IPS-18c (cell line): ENCODE data around the gene SPARC.
"Not testable (repeated sequence)": the region's sequence is repeated elsewhere in the genome, so short reads cannot be mapped to it uniquely, and the experiment has no call there.

Source experiments
- H3K4me3 ChIP-seq: 2 replicates; pipeline ENCODE4 v1.7.0; 2013; ENCODE audit warnings: low read depth, mild to moderate bottlenecking, low read length, moderate library complexity; ENCODE audit not compliant: insufficient read depth
- H3K9me3 ChIP-seq: one replicate; pipeline ENCODE4 v1.6.1; 2013; ENCODE audit warnings: mild to moderate bottlenecking, low read length, moderate library complexity; ENCODE audit not compliant: control insufficient read depth, insufficient read depth

SPARC gene, protein sequence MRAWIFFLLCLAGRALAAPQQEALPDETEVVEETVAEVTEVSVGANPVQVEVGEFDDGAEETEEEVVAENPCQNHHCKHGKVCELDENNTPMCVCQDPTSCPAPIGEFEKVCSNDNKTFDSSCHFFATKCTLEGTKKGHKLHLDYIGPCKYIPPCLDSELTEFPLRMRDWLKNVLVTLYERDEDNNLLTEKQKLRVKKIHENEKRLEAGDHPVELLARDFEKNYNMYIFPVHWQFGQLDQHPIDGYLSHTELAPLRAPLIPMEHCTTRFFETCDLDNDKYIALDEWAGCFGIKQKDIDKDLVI

DNA sequence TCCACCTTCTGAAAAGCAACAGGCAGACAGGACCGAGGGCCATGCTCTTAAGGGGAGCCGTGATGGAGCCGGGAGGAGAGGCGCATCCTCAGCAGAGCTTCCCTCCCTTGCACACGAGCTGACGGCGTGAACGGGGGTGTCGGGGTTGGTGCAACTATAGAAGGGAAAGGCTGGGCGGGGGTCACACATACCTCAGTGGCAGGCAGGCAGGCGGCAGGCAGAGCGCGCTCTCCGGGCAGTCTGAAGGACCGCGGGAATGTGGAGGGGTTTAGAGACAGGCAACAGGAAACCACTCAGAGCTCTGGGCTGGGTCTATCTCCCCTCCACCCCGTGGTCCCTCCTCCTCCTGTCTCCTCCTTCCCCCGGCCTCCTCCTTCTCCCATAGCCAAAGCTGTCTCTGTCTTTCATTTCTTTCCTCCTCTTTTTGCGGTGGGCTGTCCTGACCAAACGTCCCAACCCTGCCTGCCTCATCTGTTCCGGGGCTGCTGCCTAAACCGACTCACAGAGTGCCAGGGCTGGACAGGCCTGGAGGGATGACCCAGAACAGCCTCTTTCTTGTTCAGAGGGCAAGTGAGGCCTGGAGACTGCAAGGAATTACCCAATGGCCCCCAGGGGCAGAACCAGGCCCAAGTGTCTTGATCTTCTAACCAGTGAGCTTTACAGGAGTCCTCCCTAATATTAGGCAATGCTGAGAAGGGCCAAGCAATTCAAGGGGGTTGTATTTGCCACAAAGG lies at the start of gene SPARC:
SPARC (minus strand) TSS at position 242 of the 734 bp plus-strand sequence. CDS start 10,727 bp downstream, outside the sequence.
- Histone ChIP-seq H3K9me3 (peaks cover 2% of the 10 kb centered on the region), H3K4me3 (peak within 1 kb of the TSS; percentile 81)

DNA sequence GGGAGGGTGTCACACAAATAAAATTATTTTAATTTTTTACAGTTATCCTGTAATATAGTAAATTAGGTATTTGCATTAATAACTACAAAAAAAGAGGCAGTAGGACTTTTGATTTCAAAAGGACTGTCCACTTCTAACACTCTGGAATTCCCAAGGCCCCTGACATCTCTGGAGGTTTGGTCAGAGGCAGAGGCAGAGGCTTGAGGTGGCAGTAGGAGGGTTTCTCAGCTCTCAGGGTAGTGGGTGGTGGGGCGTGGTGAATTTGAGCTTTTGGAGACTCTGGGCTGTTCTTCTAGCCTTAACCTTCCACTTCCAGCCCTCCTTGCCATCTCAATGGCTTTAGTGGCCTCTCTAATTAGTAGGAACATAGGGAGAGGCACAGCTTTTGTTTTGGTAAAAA lies 48.9 kb upstream of the SPARC start:
- Histone ChIP-seq H3K9me3 (peaks cover 2% of the 10 kb centered on the region), H3K4me3 (no peak overlapping the region)

DNA sequence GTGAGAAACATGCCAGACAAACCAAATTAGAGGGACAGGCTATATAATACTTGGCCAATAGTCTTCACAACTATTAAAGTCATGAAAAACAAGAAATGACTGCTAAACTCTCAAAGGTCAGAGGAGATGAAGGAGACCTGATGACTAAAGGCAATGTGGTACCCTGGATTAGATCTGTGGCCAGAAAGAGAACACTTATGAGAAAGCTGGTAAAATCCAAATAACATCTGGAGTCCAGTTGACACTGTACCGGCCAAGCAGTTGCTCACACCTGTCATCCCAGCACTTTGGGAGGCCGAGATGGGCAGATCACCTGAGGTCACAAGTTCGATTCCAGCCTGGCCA lies 47.3 kb upstream of the SPARC start:
- Histone ChIP-seq H3K9me3 (peaks cover 2% of the 10 kb centered on the region), H3K4me3 (no peak overlapping the region)

DNA sequence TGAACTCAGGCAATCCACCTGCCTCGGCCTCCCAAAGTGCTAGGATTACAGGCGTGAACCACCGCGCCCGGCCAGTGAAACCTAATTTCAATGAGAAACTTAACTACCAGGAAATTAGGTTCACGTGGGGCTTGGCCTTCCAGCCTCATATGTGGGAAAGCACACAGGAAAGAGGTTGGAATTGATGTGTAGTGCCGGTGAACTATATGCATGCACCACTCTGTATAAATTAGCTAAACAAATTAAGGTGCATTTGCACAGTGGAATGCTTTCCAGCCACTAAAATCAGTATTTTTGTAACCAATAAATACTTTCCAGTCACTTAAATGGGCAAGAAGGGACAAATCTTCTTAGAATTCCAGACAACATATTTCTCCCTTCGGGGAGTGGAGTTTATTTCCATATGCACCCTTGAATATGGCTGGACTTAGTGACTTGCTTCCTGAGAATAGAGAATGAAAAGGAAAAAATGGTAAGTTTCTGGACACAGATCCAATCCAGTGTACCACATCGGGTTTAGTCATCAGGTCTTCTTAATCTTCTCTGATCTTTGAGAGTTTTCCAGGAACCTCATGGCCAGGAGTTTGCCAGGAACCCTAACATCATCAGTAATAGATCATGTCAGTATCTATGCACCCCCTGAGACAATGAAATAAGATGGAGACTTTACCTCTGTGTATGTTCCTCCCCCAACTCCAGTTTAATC lies 46.8 kb upstream of the SPARC start:
- Histone ChIP-seq H3K4me3 (no peak overlapping the region), H3K9me3 (peaks cover 2% of the 10 kb centered on the region)

DNA sequence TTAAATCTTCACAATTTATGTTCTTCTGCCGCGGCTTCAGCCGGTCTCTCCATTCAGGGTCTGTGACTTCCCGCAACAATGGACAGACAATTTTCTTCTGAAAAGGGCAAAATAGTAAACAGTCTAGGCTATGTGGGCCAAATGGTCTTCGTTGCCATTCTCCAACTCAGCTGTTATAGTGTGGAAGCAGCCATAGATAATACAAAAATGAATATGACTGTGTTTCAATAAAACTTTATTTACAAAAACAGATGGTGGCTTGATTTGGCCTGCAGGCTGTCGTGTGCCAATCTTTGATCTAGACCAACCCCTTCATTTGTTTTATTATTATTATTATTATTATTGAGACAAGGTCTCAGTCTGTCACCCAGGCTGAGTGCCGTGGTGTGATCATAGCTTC lies 43.7 kb upstream of the SPARC start:
- H3K9me3 ChIP-seq = peaks cover 2% of the 10 kb centered on the region
- no peak overlapping the region for H3K4me3 ChIP-seq

DNA sequence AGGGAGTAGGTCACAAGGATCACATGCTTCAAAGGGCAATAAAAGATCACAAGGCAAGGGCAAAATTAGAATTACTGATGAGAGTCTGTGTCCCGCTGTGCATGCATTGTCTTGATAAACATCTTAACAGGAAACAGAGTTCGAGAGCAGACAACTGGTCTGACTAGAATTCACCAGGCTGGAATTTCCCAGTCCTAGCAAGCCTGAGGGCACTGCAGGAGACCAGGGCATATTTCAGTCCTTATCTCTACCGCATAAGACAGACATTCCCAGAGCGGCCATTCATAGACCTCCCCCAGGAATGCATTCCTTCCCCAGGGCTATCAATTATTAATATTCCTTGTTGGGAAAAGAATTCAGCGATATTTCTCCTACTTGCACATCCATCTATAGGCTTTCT lies 42.9 kb upstream of the SPARC start:
- H3K9me3 ChIP-seq, H3K4me3 ChIP-seq: not testable (repeated sequence)

DNA sequence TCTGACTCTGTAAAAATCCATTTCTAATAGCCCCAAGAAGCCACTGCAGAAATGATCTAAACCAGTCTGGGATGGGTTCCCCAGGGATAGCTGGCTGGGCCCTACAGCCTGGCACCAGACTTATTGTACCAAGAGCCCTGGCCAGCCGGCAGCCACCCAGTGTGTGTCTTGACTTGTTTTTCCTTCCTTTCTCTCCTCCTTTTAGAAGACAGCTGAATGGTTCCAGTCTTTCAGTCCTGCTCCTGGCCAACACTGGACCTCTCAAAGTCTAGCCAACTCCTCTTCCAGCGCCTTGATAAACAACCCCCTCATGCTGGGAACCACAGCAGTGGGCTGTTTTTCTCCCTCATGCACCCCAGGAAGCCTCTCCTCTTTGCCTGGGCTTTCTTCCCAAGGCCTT lies 37.6 kb upstream of the SPARC start:
- H3K4me3 ChIP-seq = no peak overlapping the region
- no peaks in the 10 kb centered on the region for H3K9me3 ChIP-seq

DNA sequence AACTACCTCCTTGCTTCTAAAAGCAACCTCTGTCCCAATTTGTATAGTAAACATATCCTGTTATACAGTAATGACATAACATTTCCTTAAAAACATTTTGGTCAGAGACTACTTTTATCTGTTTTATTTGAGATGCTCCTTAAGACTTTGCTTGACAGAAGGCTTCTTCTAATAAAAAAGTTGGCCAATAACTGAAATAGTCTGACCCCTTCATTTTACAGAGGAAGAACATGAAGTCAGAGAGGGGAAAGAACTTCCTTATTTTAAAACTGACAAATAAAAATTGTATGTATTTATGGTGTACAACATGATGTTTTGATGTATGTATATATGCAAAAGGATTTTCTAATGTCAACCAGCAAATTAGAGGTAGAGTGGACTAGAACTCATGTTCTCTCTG lies 35.8 kb upstream of the SPARC start:
- Histone ChIP-seq H3K9me3 (no peaks in the 10 kb centered on the region), H3K4me3 (no peak overlapping the region)

DNA sequence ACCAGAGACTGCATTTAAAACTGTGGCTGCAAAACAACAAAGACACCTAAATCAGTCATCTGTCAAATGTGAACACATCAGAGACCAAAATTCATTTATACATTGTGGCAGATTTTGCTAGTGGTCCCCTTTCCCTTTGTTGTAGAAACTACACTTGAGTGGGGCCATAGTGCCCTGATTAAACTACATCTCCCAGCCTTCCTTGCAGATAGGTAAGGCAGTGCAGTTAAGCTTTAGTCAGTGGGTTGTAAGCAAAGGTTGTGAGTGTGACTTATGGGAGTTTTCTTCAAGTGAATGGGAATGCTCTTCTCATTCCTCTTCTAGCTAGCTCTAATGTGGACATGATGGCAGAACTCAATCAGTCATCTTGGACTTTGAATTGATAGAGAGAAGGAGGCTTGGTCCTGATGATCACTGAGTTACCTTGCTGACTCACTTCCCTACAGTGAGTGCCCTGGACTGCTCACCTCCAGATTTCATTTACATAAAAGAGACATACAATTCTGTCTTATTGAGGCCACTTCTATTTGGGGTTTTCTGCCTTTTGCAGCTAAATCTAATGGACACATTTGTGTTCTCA lies 35.2 kb upstream of the SPARC start:
- H3K9me3 ChIP-seq = no peaks in the 10 kb centered on the region
- H3K4me3 ChIP-seq = no peak overlapping the region

DNA sequence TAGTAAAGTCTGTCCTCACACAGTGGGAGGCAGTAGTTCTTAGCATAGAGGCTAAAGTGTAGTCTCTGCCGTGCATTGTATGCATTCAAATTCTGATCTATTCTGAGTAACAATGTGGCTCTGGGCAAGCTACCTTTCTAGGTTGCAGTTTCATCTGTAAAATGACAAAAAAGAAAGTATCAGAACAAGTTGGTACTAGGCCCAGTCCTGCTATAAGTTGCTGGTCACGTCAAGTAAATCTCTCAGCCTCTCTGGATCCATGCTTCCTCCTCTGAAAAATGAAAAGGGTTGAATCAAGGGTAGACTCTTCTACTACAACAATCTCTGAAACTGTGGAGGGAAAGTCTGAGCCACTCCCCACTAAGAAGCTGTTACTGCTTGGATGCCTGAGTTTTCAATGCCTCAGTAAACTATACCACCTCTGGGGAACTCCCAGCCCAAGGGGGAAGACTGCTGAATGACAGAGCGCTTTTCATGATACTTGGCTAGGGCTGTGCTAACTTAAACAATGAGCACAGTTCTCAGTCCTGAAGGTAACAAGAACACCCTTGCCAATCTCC lies 34.5 kb upstream of the SPARC start:
- Histone ChIP-seq H3K4me3 (no peak overlapping the region), H3K9me3 (no peaks in the 10 kb centered on the region)

DNA sequence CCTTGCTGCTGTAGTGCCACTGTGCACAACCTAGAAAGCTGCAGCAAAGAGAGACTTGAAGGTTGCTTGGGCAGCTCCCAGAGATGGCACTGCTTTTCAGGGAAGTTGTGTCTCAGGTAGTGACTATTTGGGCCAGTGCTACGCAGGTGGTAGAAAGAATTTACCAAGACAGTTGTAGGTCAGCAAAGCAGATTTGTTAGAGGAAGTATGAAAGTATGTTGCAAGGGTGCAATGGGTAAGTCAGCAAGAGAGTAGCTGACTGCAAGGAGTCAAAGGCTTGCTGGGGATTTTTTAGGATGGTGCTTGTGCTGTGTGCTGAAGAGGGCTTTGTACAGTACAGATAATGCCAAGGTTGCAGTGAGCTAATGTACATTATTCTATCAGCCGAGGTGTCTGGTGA lies 33.5 kb upstream of the SPARC start:
- no peaks in the 10 kb centered on the region for H3K9me3 ChIP-seq
- H3K4me3 ChIP-seq = no peak overlapping the region

DNA sequence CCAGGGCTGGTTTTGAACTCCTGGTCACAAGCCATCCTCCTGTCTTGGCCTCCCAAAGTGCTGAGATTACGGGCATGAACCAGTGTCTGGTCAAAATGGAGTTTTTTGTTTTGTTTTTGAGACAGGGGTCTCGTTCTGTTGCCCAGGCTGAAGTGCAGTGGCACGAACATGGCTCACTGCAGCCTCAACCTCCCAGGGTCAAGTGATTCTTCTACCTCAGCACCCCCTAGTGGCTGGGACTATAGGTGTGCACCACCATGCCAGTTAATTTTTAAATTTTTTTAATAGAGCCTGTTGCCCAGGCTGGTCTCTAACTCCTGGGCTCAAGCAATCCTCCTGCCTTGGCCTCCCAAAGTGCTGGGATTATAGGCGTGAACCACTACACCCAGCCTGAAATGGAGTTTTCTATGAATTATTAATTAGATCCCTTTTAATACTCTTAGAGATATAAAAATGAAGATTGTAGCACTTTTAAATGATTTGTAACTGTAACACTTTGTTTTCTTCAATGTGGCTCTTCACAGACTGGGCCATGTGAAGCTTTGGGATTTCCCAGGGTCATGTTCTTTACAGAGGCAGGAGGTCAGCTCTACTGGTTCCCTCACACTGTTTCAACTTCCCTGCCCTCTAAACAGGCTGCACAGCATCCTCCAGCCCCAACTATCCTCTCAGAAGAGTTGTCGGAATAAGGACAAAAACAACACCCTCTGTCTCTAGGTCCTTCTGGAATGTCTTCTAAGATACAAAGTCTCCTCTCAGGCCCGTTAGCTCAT lies 32.7 kb upstream of the SPARC start:
- no peaks in the 10 kb centered on the region for H3K9me3 ChIP-seq
- no peak overlapping the region for H3K4me3 ChIP-seq

DNA sequence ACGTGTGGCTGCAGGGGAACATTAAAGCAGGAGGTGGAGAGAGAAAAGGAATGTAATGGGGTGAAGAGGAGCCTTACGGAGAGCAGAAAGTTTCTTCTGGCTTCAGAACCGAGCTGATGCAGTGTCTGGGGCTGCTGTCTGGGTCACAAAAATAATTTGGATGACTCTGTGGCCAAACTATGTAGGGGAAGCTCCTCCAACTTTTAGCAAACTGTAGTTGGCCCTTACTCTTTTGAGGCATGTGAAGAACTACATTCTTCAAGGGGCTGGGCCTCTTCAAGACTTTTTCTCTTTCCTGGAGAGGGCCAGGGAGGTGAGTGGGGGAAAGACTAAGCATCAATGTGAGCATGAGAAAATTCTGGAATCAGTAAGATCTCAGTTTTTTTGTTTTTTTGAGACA lies 31.9 kb upstream of the SPARC start:
- Histone ChIP-seq H3K9me3 (no peaks in the 10 kb centered on the region), H3K4me3 (no peak overlapping the region)

DNA sequence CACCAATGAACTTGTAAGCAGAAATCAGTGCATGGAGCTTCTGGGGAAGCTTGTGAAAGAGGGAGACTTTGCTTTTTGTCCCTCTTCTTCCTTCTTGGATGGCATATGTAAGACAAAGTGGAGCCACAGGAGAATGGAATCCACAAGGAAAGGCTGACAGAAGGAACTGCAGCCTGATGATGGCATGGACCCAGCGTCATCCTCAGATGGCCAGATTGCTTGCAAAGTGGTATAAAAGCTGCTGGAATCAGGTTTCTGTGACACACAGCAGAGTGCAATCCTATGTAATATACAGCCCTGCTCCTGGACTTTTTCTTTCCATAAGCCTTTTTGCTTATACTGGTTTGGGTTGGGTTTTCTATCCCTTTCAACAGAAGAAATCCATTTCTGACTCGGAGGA lies 31.4 kb upstream of the SPARC start:
- no peak overlapping the region for H3K4me3 ChIP-seq
- no peaks in the 10 kb centered on the region for H3K9me3 ChIP-seq

DNA sequence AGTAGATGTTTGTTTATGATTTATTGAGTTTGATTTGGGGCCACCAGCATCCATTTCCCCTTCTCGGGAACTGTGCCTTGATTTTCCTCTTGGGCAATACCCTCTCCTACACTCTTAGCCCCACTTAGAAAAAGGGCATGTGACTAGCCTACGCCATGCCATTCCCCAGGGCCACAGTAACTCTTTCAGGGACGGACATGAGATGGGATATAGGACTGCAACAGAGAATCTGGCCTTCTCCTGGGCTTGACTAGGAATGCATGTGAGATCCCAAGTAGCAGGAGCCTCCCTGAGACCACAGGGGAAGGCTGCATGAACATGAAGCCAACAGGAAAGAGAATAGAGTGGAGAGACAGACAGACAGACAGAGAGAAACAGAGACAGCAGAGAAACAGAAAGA lies 30.7 kb upstream of the SPARC start:
- H3K4me3 ChIP-seq = no peak overlapping the region
- no peaks in the 10 kb centered on the region for H3K9me3 ChIP-seq

DNA sequence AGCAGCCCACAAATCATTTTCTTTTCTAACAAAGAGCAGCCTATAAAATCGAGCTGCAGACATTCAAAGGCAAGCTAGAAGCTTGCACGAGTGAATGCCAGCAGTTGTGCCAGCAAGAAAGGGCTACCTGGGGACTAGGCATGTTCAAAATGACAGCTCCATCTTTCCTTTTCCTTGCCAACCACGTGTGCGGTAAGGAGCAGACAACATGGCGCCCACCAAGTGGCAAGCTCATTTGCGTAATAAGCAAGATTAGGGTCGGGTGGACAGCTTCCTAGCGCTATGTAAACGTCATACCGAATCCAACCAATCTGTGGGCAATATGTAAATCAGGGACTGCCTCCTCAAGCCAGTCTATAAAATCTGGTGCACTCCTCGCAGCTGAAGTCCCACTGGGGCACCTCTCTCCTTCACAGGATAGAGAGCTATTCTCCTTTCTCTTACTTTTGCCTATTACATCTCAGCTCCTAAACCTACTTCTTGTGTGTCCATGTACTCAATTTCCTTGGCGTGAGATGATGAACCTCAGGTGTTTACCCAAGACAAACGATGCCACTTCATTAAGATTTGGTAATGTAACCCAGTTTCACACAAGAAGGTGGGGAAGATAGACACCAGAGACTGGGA lies 22.5 kb upstream of the SPARC start:
- H3K4me3 ChIP-seq = no peak overlapping the region
- no peaks in the 10 kb centered on the region for H3K9me3 ChIP-seq

DNA sequence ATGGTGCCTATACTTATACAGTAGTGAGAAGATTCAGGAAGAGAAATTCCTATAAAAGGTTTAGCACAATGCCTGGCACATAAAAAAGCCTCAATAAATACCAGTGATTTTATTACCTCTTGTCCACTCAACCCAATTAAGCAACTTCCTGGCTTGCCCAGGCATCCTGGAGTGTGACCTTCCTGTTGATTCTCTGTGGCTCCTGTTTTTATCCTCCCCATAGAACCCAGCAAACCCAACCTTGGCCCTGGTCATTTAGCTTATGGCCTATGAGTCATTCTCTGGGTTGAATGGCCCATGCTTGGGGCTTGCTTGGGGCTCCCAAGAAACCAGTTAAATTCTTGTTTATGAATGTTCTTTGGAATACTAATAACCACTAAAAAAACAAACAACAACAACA lies 21.4 kb upstream of the SPARC start:
- no peaks in the 10 kb centered on the region for H3K9me3 ChIP-seq
- no peak overlapping the region for H3K4me3 ChIP-seq
